Common myeloid progenitor, CD34-positive (primary cell): ENCODE measurements around the gene PHLDA1.

ENCODE experiments used
- CTCF ChIA-PET: fragments of 350-600 bp; sonication (Branson Sonifier 250); formaldehyde crosslinking; loops from one replicate; lab custom pipeline; 2021; ENCODE audit warnings: antibody characterized with exemption; lab: Charles Lee
- POLR2A ChIA-PET: fragments of 350-600 bp; sonication (Branson Sonifier 250); formaldehyde crosslinking; loops from one replicate; lab custom pipeline; 2021; ENCODE audit warnings: antibody characterized with exemption; lab: Charles Lee
- DNase-seq, 3 donors: peaks; one replicate each; pipeline versions ENCODE4 v3.0.0 to v3.0.0-alpha.2; 2013
- H3K27ac ChIP-seq, 2 experiments: 1 replicate in 1 of 2; 2 replicates in 1 of 2; pipeline ENCODE4 v1.7.0; 2013; ENCODE audit warnings: inconsistent platforms in 2 of 2, low read length in 2 of 2, mild to moderate bottlenecking in 2 of 2, low read depth in 1 of 2, moderate library complexity in 1 of 2; ENCODE audit not compliant: severe bottlenecking in 2 of 2, insufficient read depth in 1 of 2, poor library complexity in 1 of 2
- H3K27me3 ChIP-seq, 5 experiments: replicated peaks in 2 of 5; 1 replicate in 3 of 5; 2 replicates in 2 of 5; pipeline versions ENCODE4 v1.6.1 to v1.7.0; 2013; ENCODE audit warnings: low read length in 4 of 5, mild to moderate bottlenecking in 2 of 5, moderate library complexity in 2 of 5, inconsistent platforms in 1 of 5; ENCODE audit not compliant: insufficient read depth in 5 of 5, control insufficient read depth in 4 of 5
- H3K36me3 ChIP-seq, 4 experiments: 1 replicate in 2 of 4; 2 replicates in 2 of 4; pipeline versions ENCODE4 v1.6.1 to v1.7.0; 2013; ENCODE audit warnings: low read length in 3 of 4, control low read depth in 1 of 4, mild to moderate bottlenecking in 1 of 4; ENCODE audit not compliant: control insufficient read depth in 4 of 4, insufficient read depth in 4 of 4
- H3K4me1 ChIP-seq, 4 experiments: 1 replicate in 3 of 4; 2 replicates in 1 of 4; pipeline versions ENCODE4 v1.6.1 to v1.7.1; 2013; ENCODE audit warnings: low read length in 3 of 4, mild to moderate bottlenecking in 3 of 4, control low read depth in 1 of 4, inconsistent platforms in 1 of 4, moderate library complexity in 1 of 4; ENCODE audit not compliant: control insufficient read depth in 4 of 4, insufficient read depth in 4 of 4; ENCODE audit errors: control extremely low read depth in 1 of 4
- H3K4me3 ChIP-seq, 7 experiments: 1 replicate in 4 of 7; 2 replicates in 3 of 7; pipeline versions ENCODE4 v1.5.1 to v1.7.0; 2013; ENCODE audit warnings: mild to moderate bottlenecking in 7 of 7, low read length in 6 of 7, moderate library complexity in 6 of 7, inconsistent platforms in 2 of 7, low read depth in 2 of 7, control low read depth in 1 of 7; ENCODE audit not compliant: insufficient read depth in 4 of 7, control insufficient read depth in 1 of 7; ENCODE audit errors: extremely low read depth in 1 of 7
- H3K9me3 ChIP-seq, 5 experiments: 1 replicate in 4 of 5; 2 replicates in 1 of 5; pipeline versions ENCODE4 v1.6.1 to v1.7.1; 2013; ENCODE audit warnings: low read length in 4 of 5, mild to moderate bottlenecking in 2 of 5, inconsistent platforms in 1 of 5, low read depth in 1 of 5, moderate library complexity in 1 of 5; ENCODE audit not compliant: control insufficient read depth in 4 of 5, insufficient read depth in 2 of 5; ENCODE audit errors: control extremely low read depth in 1 of 5
- WGBS: methylation state at CpG from one replicate; pipeline ENCODE4 v1.1.5; 2013; ENCODE audit not compliant: insufficient coverage; 5-methylcytosine and 5-hydroxymethylcytosine counted together

PHLDA1 gene

DNA sequence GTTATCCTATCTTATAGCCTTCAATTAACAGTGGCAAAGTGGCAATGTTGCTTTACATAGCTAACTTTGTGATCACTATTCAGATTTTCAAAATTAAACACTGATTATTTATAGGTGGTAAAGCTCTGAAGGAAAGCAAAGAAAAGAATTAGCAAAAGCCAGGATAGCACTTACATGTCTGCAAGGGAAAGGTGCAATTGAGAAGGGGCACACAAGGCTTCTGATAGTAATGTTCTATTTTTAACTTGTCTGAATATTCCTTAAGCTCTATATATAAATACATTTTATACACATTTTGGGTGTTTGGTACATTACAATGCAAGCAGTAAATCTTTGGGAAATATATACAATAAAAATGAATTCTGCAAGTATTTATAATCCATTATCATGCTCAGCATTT lies 42.0 kb upstream of the PHLDA1 start:
- no peak for DNase-seq
- H3K36me3 ChIP-seq = peaks cover 8 to 48% (median 19%) of the 10 kb centered on the region in 4 experiments

DNA sequence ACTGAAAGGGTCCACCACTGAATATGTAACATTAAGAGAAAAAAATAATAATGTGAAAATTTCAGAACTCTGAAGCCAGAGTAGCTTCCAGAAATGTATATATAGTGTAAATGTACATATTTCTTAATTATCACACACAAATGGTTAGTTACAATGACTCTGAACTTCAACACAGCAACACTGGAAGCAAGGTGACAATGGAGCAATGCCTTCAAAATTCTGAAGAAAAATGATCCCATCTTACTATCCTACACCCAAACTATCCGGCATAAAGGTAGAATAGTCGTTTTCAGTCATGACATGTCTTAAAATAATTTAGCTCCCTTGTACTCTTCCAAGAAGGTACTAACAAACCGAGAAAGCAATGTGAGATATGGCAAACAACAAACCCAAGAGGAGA lies 41.0 kb upstream of the PHLDA1 start:
- H3K27ac ChIP-seq = no peak overlapping the region
- ChIA-PET POLR2A (no interaction called here), CTCF (interaction anchor here (0.7 to 1.1 kb wide), 2 partner anchors 42 to 738 kb away, joined by 3 read pairs; no protein-coding TSS in a partner anchor)
- no CpG with 5 or more reads among the region's 3 CpGs for WGBS
- peaks cover 10 to 58% (median 23%) of the 10 kb centered on the region in 4 experiments for H3K36me3 ChIP-seq
- peaks cover 0 to 14% (median 11%) of the 10 kb centered on the region in 4 experiments for H3K4me1 ChIP-seq
- H3K9me3 ChIP-seq = no peaks in the 10 kb centered on the region
- H3K27me3 ChIP-seq = no peaks in the 10 kb centered on the region
- no peak for DNase-seq
- H3K4me3 ChIP-seq = no peak overlapping the region

More for the DNA sequence above, 42.0 kb upstream of the PHLDA1 start:
- Histone ChIP-seq H3K9me3 (peaks cover 0 to 6% (median 0%) of the 10 kb centered on the region in 5 experiments), H3K27ac (no peak overlapping the region), H3K27me3 (no peaks in the 10 kb centered on the region), H3K4me3 (no peak overlapping the region), H3K4me1 (peaks cover 0 to 14% (median 11%) of the 10 kb centered on the region in 4 experiments)
- ChIA-PET POLR2A (no interaction called here), CTCF (no interaction called here)

DNA sequence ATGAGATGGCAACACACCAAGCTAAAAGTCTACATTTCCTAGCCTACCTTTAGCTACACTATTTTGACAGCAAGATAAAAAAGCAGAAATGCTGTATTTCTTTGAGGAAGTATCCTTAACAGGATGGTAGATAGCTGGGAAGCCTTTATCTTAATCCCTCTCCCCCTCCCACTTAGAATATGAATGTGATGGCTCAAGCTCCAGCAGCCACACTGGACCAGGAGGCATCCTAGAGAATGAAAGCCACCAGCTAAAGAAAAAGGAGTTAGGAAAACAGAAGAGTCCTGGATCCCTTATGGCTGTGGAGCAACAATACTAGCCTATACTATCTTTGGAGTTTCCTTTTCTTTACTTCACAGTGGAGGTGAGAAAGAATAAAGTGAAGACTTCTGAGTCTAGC lies 37.8 kb upstream of the PHLDA1 start:
- H3K4me3 ChIP-seq = no peak overlapping the region
- POLR2A ChIA-PET = no interaction called here
- CTCF ChIA-PET = interaction anchor here (1.0 to 1.1 kb wide), 2 partner anchors 10 to 12 kb away, joined by 4 to 5 read pairs; no protein-coding TSS in a partner anchor
- peaks cover 22 to 81% (median 44%) of the 10 kb centered on the region in 4 experiments for H3K36me3 ChIP-seq
- no peaks in the 10 kb centered on the region for H3K4me1 ChIP-seq
- no peak overlapping the region for H3K27ac ChIP-seq
- no peaks in the 10 kb centered on the region for H3K27me3 ChIP-seq
- DNase-seq = no peak
- H3K9me3 ChIP-seq = peaks cover 0 to 23% (median 5%) of the 10 kb centered on the region in 5 experiments

DNA sequence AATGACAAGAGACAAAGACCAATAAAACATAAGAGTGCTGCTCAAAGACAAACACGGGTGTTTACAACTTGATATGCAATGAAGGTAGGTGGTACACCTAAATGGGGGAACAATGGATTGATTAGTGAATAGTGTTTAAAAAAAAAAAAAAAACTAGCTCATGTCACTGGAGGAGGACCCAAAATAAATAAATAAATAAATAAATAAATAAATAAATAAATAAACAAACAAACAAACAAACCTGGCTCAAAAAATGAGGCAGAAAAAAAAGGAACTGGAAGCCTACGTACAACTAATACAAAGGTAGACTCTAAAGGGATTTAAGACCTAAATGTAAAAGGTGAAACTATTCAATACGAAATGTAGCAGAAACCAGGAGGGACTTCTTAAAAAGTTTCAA lies 34.3 kb upstream of the PHLDA1 start:
- ChIA-PET POLR2A (no interaction called here), CTCF (no interaction called here)
- Histone ChIP-seq H3K4me1 (no peaks in the 10 kb centered on the region), H3K4me3 (no peak overlapping the region), H3K27me3 (no peaks in the 10 kb centered on the region), H3K9me3 (peaks cover 0 to 23% (median 5%) of the 10 kb centered on the region in 5 experiments), H3K27ac (no peak overlapping the region), H3K36me3 (peaks cover 23 to 84% (median 57%) of the 10 kb centered on the region in 4 experiments)
- WGBS = no CpG with 5 or more reads among the region's 3 CpGs
- no peak for DNase-seq

DNA sequence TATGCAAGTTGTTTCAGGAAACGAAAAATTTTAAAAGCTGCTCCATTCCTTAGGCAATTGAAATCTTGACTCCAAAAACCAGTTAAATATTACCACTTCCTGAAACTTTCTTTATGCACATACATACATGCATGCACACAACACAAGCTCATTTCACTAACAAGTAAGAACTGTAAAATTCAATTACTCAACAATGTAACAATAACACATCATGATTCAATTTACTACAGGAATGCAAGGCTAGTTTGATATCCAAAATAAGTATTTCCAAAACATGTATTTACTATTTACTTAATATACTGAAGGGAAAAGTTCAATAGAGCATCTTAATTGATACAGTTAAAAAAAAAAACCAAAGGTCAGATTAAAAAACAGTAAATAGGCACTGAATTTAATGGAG lies 33.3 kb upstream of the PHLDA1 start:
- peaks cover 0 to 23% (median 5%) of the 10 kb centered on the region in 5 experiments for H3K9me3 ChIP-seq
- peak in 2 of 3 donors; percentile 34 to 35 for DNase-seq
- ChIA-PET POLR2A (no interaction called here), CTCF (interaction anchor here (1.3 kb wide), 1 partner anchor 16 kb away, joined by 5 read pairs; no protein-coding TSS in a partner anchor)
- 100% methylated on average over 1 of the region's 1 CpG for WGBS
- H3K4me3 ChIP-seq = no peak overlapping the region
- no peaks in the 10 kb centered on the region for H3K4me1 ChIP-seq
- no peaks in the 10 kb centered on the region for H3K27me3 ChIP-seq
- peaks cover 17 to 80% (median 56%) of the 10 kb centered on the region in 4 experiments for H3K36me3 ChIP-seq
- no peak overlapping the region for H3K27ac ChIP-seq

DNA sequence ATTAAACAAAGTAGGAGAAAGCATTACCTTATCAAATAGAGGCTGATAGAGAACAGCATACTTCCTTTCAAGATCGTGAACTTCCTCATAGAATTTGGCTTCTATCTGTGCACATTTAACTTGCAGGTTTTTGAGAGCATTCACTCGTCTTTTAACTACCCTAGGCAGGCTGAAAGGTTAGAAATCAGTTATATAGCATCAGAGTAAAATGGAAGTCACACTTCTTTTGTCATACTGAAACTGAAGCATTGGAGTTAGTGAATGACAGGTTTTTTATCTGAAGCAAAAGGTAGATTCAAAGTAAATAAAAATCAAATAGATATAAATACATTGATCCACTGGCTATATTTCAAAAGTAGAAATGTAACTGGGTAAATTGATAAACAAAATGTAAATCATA lies 28.5 kb upstream of the PHLDA1 start:
- no CpG with 5 or more reads among the region's 2 CpGs for WGBS
- H3K9me3 ChIP-seq = peaks cover 0 to 7% (median 0%) of the 10 kb centered on the region in 5 experiments
- no peaks in the 10 kb centered on the region for H3K4me1 ChIP-seq
- CTCF ChIA-PET = no interaction called here
- H3K27me3 ChIP-seq = no peaks in the 10 kb centered on the region
- no peak overlapping the region for H3K4me3 ChIP-seq
- peaks cover 18 to 74% (median 50%) of the 10 kb centered on the region in 4 experiments for H3K36me3 ChIP-seq
- POLR2A ChIA-PET = no interaction called here
- H3K27ac ChIP-seq = no peak overlapping the region
- peak in 1 of 3 donors; percentile 24 for DNase-seq

DNA sequence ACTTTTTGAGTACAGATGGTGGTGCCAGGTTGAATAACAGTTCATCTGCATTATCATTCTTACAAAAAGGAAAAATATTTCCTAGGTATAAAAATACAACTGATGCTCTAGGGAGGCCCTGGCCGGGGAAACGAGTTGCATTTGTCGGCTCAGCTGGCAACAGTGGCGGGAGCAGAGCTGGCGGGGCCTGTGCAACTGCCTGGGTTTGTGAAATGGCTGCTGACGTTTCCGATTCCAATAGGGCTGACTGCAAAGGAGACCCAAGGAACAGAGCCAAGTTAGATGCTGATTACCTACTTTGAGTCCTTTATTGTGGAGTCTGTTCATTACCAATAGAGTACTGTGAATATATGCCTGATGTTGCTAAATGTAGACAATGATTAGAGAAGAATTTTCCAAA lies 25.8 kb upstream of the PHLDA1 start:
- Histone ChIP-seq H3K9me3 (no peaks in the 10 kb centered on the region), H3K27ac (no peak overlapping the region), H3K27me3 (no peaks in the 10 kb centered on the region), H3K36me3 (peaks cover 18 to 79% (median 53%) of the 10 kb centered on the region in 4 experiments), H3K4me1 (no peaks in the 10 kb centered on the region), H3K4me3 (no peak overlapping the region)
- WGBS = 96% methylated on average over 7 of the region's 7 CpGs
- POLR2A ChIA-PET = no interaction called here
- CTCF ChIA-PET = interaction anchor here (1.0 kb wide), 2 partner anchors 10 to 530 kb away, joined by 3 read pairs; no protein-coding TSS in a partner anchor
- no peak for DNase-seq
